SK-N-SH (cell line): Measurements from ENCODE around the gene CALML6. TPM values are rescaled to one million over a fixed set of nuclear protein-coding genes. Genes with fewer than 3 reads are reported as not detected.

Source experiments
- CTCF ChIA-PET: fragments of 300-600, 350-600 bp; formaldehyde crosslinking; extraction: SDS; loops from one replicate; lab custom pipeline; 2021; lab: Yijun Ruan, JAX
- POLR2A ChIA-PET: fragments of 350-600 bp; sonication (Branson Sonifier 250); formaldehyde crosslinking; extraction: SDS; loops from one replicate; lab custom pipeline; 2020; ENCODE audit warnings: antibody characterized with exemption, inconsistent platforms; lab: Yijun Ruan, JAX
- DNase-seq: peaks from one replicate; pipeline ENCODE4 v3.0.0; 2012
- H2AFZ ChIP-seq: fragments of 200-600 bp; sonication (generic); 2 replicates; pipeline ENCODE4 v1.8.1; 2016; ENCODE audit warnings: antibody characterized with exemption, mild to moderate bottlenecking, low read depth
- H3F3A ChIP-seq: fragments of 200-600 bp; sonication (generic); replicated peaks from 2 replicates; pipeline ENCODE3; 2016; ENCODE audit warnings: antibody characterized with exemption, mild to moderate bottlenecking; ENCODE audit not compliant: insufficient read depth
- H3K27ac ChIP-seq, 2 experiments: fragments of 200-500 bp in 1 of 2; fragments of 200-600 bp in 1 of 2; sonication (Bioruptor generic) in 1 of 2; sonication (generic), shearing (Covaris generic) in 1 of 2; 2 replicates each; pipeline versions ENCODE4 v1.5.1 to v1.6.1; 2014 to 2016; ENCODE audit warnings: low read depth in 2 of 2, inconsistent platforms in 1 of 2, low read length in 1 of 2, mild to moderate bottlenecking in 1 of 2, mixed read lengths in 1 of 2
- H3K27me3 ChIP-seq: fragments of 200-600 bp; sonication (generic), shearing (Covaris generic); 2 replicates; pipeline ENCODE4 v1.6.1; 2016; ENCODE audit warnings: mixed run types; ENCODE audit not compliant: insufficient read depth
- H3K36me3 ChIP-seq, 2 experiments: fragments of 200-500 bp in 1 of 2; fragments of 200-600 bp in 1 of 2; sonication (Bioruptor generic) in 1 of 2; sonication (generic) in 1 of 2; replicated peaks in 1 of 2; 2 replicates each; pipeline versions ENCODE3 to v1.5.1; 2014 to 2016; ENCODE audit warnings: low read length in 1 of 2, mild to moderate bottlenecking in 1 of 2; ENCODE audit not compliant: insufficient read depth in 2 of 2, control insufficient read depth in 1 of 2
- H3K4me1 ChIP-seq, 2 experiments: fragments of 200-500 bp in 1 of 2; fragments of 200-600 bp in 1 of 2; sonication (Bioruptor generic) in 1 of 2; sonication (generic), shearing (Covaris generic) in 1 of 2; 2 replicates each; pipeline versions ENCODE4 v1.5.1 to v1.6.1; 2014 to 2016; ENCODE audit warnings: low read depth in 1 of 2, low read length in 1 of 2, mixed run types in 1 of 2; ENCODE audit not compliant: insufficient read depth in 2 of 2, control insufficient read depth in 1 of 2
- H3K4me2 ChIP-seq: fragments of 200-600 bp; sonication (generic), shearing (Covaris generic); 2 replicates; pipeline ENCODE4 v1.6.1; 2017; ENCODE audit warnings: mixed run types
- H3K4me3 ChIP-seq, 2 experiments: fragments of 200-500 bp in 1 of 2; fragments of 200-600 bp in 1 of 2; sonication (Bioruptor generic) in 1 of 2; sonication (generic), shearing (Covaris generic) in 1 of 2; 2 replicates each; pipeline versions ENCODE4 v1.5.1 to v1.8.1; 2014 to 2016; ENCODE audit warnings: low read depth in 2 of 2, inconsistent platforms in 1 of 2, low read length in 1 of 2, mild to moderate bottlenecking in 1 of 2, mixed read lengths in 1 of 2, moderate library complexity in 1 of 2
- H3K79me2 ChIP-seq: fragments of 200-600 bp; sonication (generic); 2 replicates; pipeline ENCODE4 v1.8.1; 2017; ENCODE audit warnings: mild to moderate bottlenecking; ENCODE audit not compliant: insufficient read depth
- H3K9ac ChIP-seq: fragments of 200-600 bp; sonication (generic); 2 replicates; pipeline ENCODE4 v1.6.1; 2017; ENCODE audit warnings: mixed run types
- H3K9me2 ChIP-seq: fragments of 200-600 bp; sonication (generic); 2 replicates; pipeline ENCODE4 v1.6.1; 2017; ENCODE audit warnings: mixed run types
- H3K9me3 ChIP-seq: fragments of 200-600 bp; sonication (generic); 2 replicates; pipeline ENCODE4 v1.6.1; 2017; ENCODE audit warnings: mixed run types, mild to moderate bottlenecking, moderate library complexity
- H4K20me1 ChIP-seq: fragments of 200-600 bp; sonication (generic); 2 replicates; pipeline ENCODE4 v1.6.1; 2017; ENCODE audit warnings: mild to moderate bottlenecking, mixed run types; ENCODE audit not compliant: insufficient read depth
- EZH2phosphoT487 ChIP-seq: fragments of 200-600 bp; sonication (generic); IDR thresholded peaks from 2 replicates; pipeline ENCODE4 v1.6.1; 2017; ENCODE audit warnings: low read depth, mixed run types, mild to moderate bottlenecking, antibody characterized with exemption, moderate library complexity, borderline replicate concordance
- FOSL2 ChIP-seq: IDR thresholded peaks from 2 replicates; pipeline ENCODE4 v1.4.0; 2012; ENCODE audit warnings: low read depth, mild to moderate bottlenecking, moderate library complexity, borderline replicate concordance
- FOXM1 ChIP-seq: IDR thresholded peaks from 2 replicates; pipeline ENCODE4 v1.4.0; 2012; ENCODE audit warnings: low read depth, mild to moderate bottlenecking
- IRF3 ChIP-seq: fragments of 150-350 bp; IDR thresholded peaks from 2 replicates; pipeline ENCODE4 v1.6.1; 2016; ENCODE audit warnings: mild to moderate bottlenecking, low read depth, low read length
- MEF2A ChIP-seq: IDR thresholded peaks from 2 replicates; pipeline ENCODE4 v1.4.0; 2012; ENCODE audit warnings: low read depth, borderline replicate concordance
- NFIC ChIP-seq: IDR thresholded peaks from 2 replicates; pipeline ENCODE4 v1.4.0; 2012; ENCODE audit warnings: borderline replicate concordance
- NRF1 ChIP-seq: IDR thresholded peaks from 2 replicates; pipeline ENCODE4 v1.6.1; 2012; ENCODE audit warnings: low read depth, mild to moderate bottlenecking, low read length
- RAD21 ChIP-seq: IDR thresholded peaks from 2 replicates; pipeline ENCODE4 v1.6.1; 2012; ENCODE audit warnings: mild to moderate bottlenecking, low read length
- RCOR1 ChIP-seq: fragments of 150-350 bp; IDR thresholded peaks from 2 replicates; pipeline ENCODE4 v1.6.1; 2017; ENCODE audit warnings: antibody characterized with exemption, low read length
- REST ChIP-seq: IDR thresholded peaks from 2 replicates; pipeline ENCODE4 v1.6.1; 2012; ENCODE audit warnings: mild to moderate bottlenecking, low read depth, low read length, moderate library complexity
- SIN3A ChIP-seq: IDR thresholded peaks from 2 replicates; pipeline ENCODE4 v1.6.1; 2012; ENCODE audit warnings: low read depth, mild to moderate bottlenecking, low read length, moderate library complexity, borderline replicate concordance
- TCF12 ChIP-seq: IDR thresholded peaks from 2 replicates; pipeline ENCODE4 v1.4.0; 2012
- TEAD4 ChIP-seq: IDR thresholded peaks from 2 replicates; pipeline ENCODE4 v1.4.0; 2012; ENCODE audit warnings: mild to moderate bottlenecking, borderline replicate concordance; ENCODE audit not compliant: insufficient read depth
- USF2 ChIP-seq: fragments of 150-350 bp; IDR thresholded peaks from 2 replicates; pipeline ENCODE4 v1.6.1; 2017; ENCODE audit warnings: antibody characterized with exemption, low read length, low read depth, borderline replicate concordance
- ZBTB33 ChIP-seq: IDR thresholded peaks from 2 replicates; pipeline ENCODE4 v1.4.0; 2012; ENCODE audit warnings: low read depth, borderline replicate concordance
- WGBS: methylation state at CpG from one replicate; pipeline ENCODE4 v1.1.6; 2017; ENCODE audit warnings: low lambda C conversion rate; 5-methylcytosine and 5-hydroxymethylcytosine counted together
- polyA plus RNA-seq, 3 experiments: library from polyadenylated mRNA; depleted of rRNA; stranded (reverse); fragments of >200 nt; gene quantifications; 2 replicates each; pipeline ENCODE4 v1.2.3, GENCODE V29; 2012

Gene CALML6
- polyA plus RNA-seq, 1 of the 3 experiments (the other 2 are of a cell fraction): 0.87 TPM

GRCh38 chr1:1895456-1896336 is 19.4 kb upstream of the CALML6 start:
- H3K4me2 ChIP-seq: no peak overlapping the region
- H3K4me3 ChIP-seq: no peak overlapping the region
- no peaks in the 10 kb centered on the region for H3K9me3 ChIP-seq
- H3K27ac ChIP-seq: no peak overlapping the region; a peak in 1 of 4 replicates
- no peaks in the 10 kb centered on the region for H3K36me3 ChIP-seq
- H3K9ac ChIP-seq: no peak overlapping the region
- peaks cover 0 to 36% of the 10 kb centered on the region in 2 experiments; a peak in 2 of 4 replicates for H3K4me1 ChIP-seq
- no peaks in the 10 kb centered on the region for H4K20me1 ChIP-seq
- 91% methylated on average over 6 of the region's 14 CpGs for WGBS
- CTCF ChIA-PET: interaction anchor here (1.0 to 6.9 kb wide), 2 partner anchors 11 to 107 kb away, joined by 3 to 51 read pairs; no protein-coding TSS in a partner anchor
- TF ChIP-seq MEF2A (no peak), RAD21 (no peak), REST (no peak), ZBTB33 (no peak), NFIC (no peak), IRF3 (no peak), TEAD4 (no peak), SIN3A (no peak), EZH2phosphoT487 (no peak), FOSL2 (no peak), FOXM1 (no peak), RCOR1 (no peak), NRF1 (no peak), USF2 (no peak), TCF12 (no peak)
- DNase-seq: no peak
- peaks cover 3% of the 10 kb centered on the region for H3F3A ChIP-seq
- no peaks in the 10 kb centered on the region for H3K27me3 ChIP-seq
- POLR2A ChIA-PET: no interaction called here
- H2AFZ ChIP-seq: no peak overlapping the region
- H3K9me2 ChIP-seq: no peaks in the 10 kb centered on the region
- peaks cover 8% of the 10 kb centered on the region for H3K79me2 ChIP-seq
